HepG2 (cell line): ENCODE measurements around the gene GOT2. TPM values are rescaled to one million over a fixed set of nuclear protein-coding genes. Genes with fewer than 3 reads are reported as not detected.

ENCODE experiments used
- AHDC1 ChIP-seq: sonication (generic); formaldehyde crosslinking; IDR thresholded peaks from 2 replicates; pipeline ENCODE4 v1.5.1; 2020; ENCODE audit warnings: mild to moderate bottlenecking, missing genetic modification reagents, borderline replicate concordance
- CREBL2 ChIP-seq: sonication (generic); formaldehyde crosslinking; IDR thresholded peaks from 2 replicates; pipeline ENCODE4 v1.8.1; 2023; ENCODE audit warnings: missing genetic modification reagents, mild to moderate bottlenecking, borderline replicate concordance
- FUBP1 ChIP-seq: sonication (generic); formaldehyde crosslinking; IDR thresholded peaks from 2 replicates; pipeline ENCODE4 v1.5.1; 2020; ENCODE audit warnings: missing genetic modification reagents, mild to moderate bottlenecking, borderline replicate concordance
- MTERF4 ChIP-seq: sonication (generic); formaldehyde crosslinking; IDR thresholded peaks from 2 replicates; pipeline ENCODE4 v1.8.0; 2023; ENCODE audit warnings: mild to moderate bottlenecking, missing genetic modification reagents
- NFKBIZ ChIP-seq: IDR thresholded peaks from 2 replicates; pipeline ENCODE4 v1.6.1; 2018; ENCODE audit warnings: missing genetic modification reagents, missing compliant biosample characterization
- PRMT3 ChIP-seq: sonication (generic); formaldehyde crosslinking; IDR thresholded peaks from 2 replicates; pipeline ENCODE4 v1.8.1; 2022; ENCODE audit warnings: low read depth, mild to moderate bottlenecking, moderate library complexity, missing genetic modification reagents, borderline replicate concordance
- REL ChIP-seq: sonication (generic); formaldehyde crosslinking; conservative IDR thresholded peaks from 2 replicates; pipeline ENCODE4 v1.8.0; 2022; ENCODE audit warnings: mild to moderate bottlenecking, missing genetic modification reagents, moderate library complexity
- RORA ChIP-seq: sonication (generic); formaldehyde crosslinking; IDR thresholded peaks from 2 replicates; pipeline ENCODE4 v1.5.0; 2020; ENCODE audit warnings: mild to moderate bottlenecking, missing genetic modification reagents, moderate library complexity
- SMAD1 ChIP-seq: sonication (generic); formaldehyde crosslinking; IDR thresholded peaks from 2 replicates; pipeline ENCODE4 v1.4.0; 2020; ENCODE audit warnings: missing genetic modification reagents, low read depth, mild to moderate bottlenecking, borderline replicate concordance
- SMAD3 ChIP-seq: sonication (generic); formaldehyde crosslinking; IDR thresholded peaks from 2 replicates; pipeline ENCODE4 v1.4.0; 2020; ENCODE audit warnings: missing genetic modification reagents
- ZNF512B ChIP-seq: sonication (generic); formaldehyde crosslinking; IDR thresholded peaks from 2 replicates; pipeline ENCODE4 v1.5.1; 2020; ENCODE audit warnings: missing genetic modification reagents, mild to moderate bottlenecking, borderline replicate concordance
- ZNF567 ChIP-seq: sonication (generic); formaldehyde crosslinking; IDR thresholded peaks from 2 replicates; pipeline ENCODE4 v1.8.1; 2023; ENCODE audit warnings: mild to moderate bottlenecking, missing genetic modification reagents, borderline replicate concordance
- ZNF615 ChIP-seq: sonication (generic); formaldehyde crosslinking; IDR thresholded peaks from 2 replicates; pipeline ENCODE4 v1.5.0; 2020; ENCODE audit warnings: mild to moderate bottlenecking, missing genetic modification reagents, borderline replicate concordance
- ZNF761 ChIP-seq: sonication (generic); formaldehyde crosslinking; conservative IDR thresholded peaks from 2 replicates; pipeline ENCODE4 v1.4.0; 2020; ENCODE audit warnings: mild to moderate bottlenecking, missing genetic modification reagents
- ZNF816 ChIP-seq: sonication (generic); formaldehyde crosslinking; IDR thresholded peaks from 2 replicates; pipeline ENCODE4 v1.8.0; 2022; ENCODE audit warnings: missing genetic modification reagents, mild to moderate bottlenecking, borderline replicate concordance
- ZNF850 ChIP-seq: sonication (generic); formaldehyde crosslinking; conservative IDR thresholded peaks from 2 replicates; pipeline ENCODE4 v1.9.0; 2021; ENCODE audit warnings: mild to moderate bottlenecking, missing genetic modification reagents
- polyA plus RNA-seq, 8 experiments: library from polyadenylated mRNA; depleted of rRNA in 3 of 8; stranded (reverse) in 7 of 8; unstranded in 1 of 8; fragments of >200 nt; fragmentation: Illumina TruSeq in 4 of 8; extraction: Trizol in 4 of 8; gene quantifications; 2 replicates each; pipeline versions ENCODE4 v1.2.1 to v1.2.3, GENCODE V29; 2011 to 2016; ENCODE audit warnings: low read depth in 4 of 8, missing spikeins in 1 of 8, mixed read lengths in 1 of 8; ENCODE audit not compliant: insufficient read depth in 1 of 8
- total RNA-seq, 5 experiments: library from RNA; depleted of rRNA; stranded (reverse); fragments of >200 nt; fragmentation: Illumina TruSeq; extraction: Trizol; gene quantifications; 2 replicates each; pipeline ENCODE4 v1.2.3, GENCODE V29; 2016; ENCODE audit warnings: low read depth in 1 of 5

GOT2 gene
- total and polyA plus RNA-seq, 2 of the 13 experiments (the other 11 are each of a cell fraction or from before 2014, with no cell fraction given): 32.6 to 121 TPM

- 0 out of 2 replicates have a peak, but pooled peaks have one; percentile 5 for TF ChIP-seq FUBP1 (CRISPR knock-in tag)
- TF ChIP-seq RORA (CRISPR knock-in tag): 0 out of 2 replicates have a peak, but pooled peaks have one; percentile 38
- TF ChIP-seq NFKBIZ (CRISPR knock-in tag): 0 out of 2 replicates have a peak, but pooled peaks have one; percentile 9
- TF ChIP-seq ZNF567 (CRISPR knock-in tag): peak; percentile 69
- TF ChIP-seq SMAD1 (CRISPR knock-in tag): no peak
- no peak for TF ChIP-seq ZNF512B
- TF ChIP-seq ZNF761 (CRISPR knock-in tag): peak; percentile 20; the same call in 1 of the 2 replicates
- peak; percentile 6; the same call in 1 of the 2 replicates for TF ChIP-seq SMAD3 (CRISPR knock-in tag)
- 0 out of 2 replicates have a peak, but pooled peaks have one; percentile 1 for TF ChIP-seq CREBL2 (CRISPR knock-in tag)
- TF ChIP-seq ZNF615: 0 out of 2 replicates have a peak, but pooled peaks have one; percentile 0
- TF ChIP-seq REL (CRISPR knock-in tag): peak; percentile 26; the same call in 1 of the 2 replicates
- TF ChIP-seq ZNF850 (CRISPR knock-in tag): 0 out of 2 replicates have a peak, but pooled peaks have one; percentile 26
- TF ChIP-seq ZNF816: peak; percentile 73; the same call in 1 of the 2 replicates
- TF ChIP-seq PRMT3 (CRISPR knock-in tag): no peak
- TF ChIP-seq MTERF4 (CRISPR knock-in tag): peak; percentile 13; the same call in 1 of the 2 replicates
- peak; percentile 10 for TF ChIP-seq AHDC1
Measured at GRCh38 chr16:58734459-58734787, 307 bp upstream of the GOT2 start (continued).
